ENCODE data around the gene UBE2V1. TPM values are rescaled to one million over a fixed set of nuclear protein-coding genes. Genes with fewer than 3 reads are reported as not detected.

UBE2V1 gene
- polyA plus RNA-seq, 3 donors: 62.2 to 95.5 (median 71.1) TPM

- Histone ChIP-seq H3K79me2 (ENCODE audit: insufficient read depth, low read length) (peaks cover 92% of the 10 kb centered on the region), H2AFZ (ENCODE audit: insufficient read depth, low read depth, low read length, poor library complexity, severe bottlenecking) (no peak overlapping the region), H3K4me3 (replicated peaks in 1 of 3; ENCODE audit: low read depth in 2 of 3, low read length in 3 of 3) (no peak overlapping the region), H3K27me3 (ENCODE audit: control insufficient read depth in 2 of 2, insufficient read depth in 2 of 2, low read length in 2 of 2) (no peaks in the 10 kb centered on the region), H3K27ac (ENCODE audit: low read depth in 1 of 2, low read length in 2 of 2) (peak overlapping the region in 1 of 2 donors; percentile 6), H3K9ac (ENCODE audit: insufficient read depth, low read length, poor library complexity, severe bottlenecking) (no peak overlapping the region), H3K4me1 (ENCODE audit: control insufficient read depth in 1 of 2, insufficient read depth in 2 of 2, low read length in 2 of 2) (peaks cover 15 to 27% of the 10 kb centered on the region in 2 donors), H3K36me3 (replicated peaks in 1 of 2; ENCODE audit: control insufficient read depth in 1 of 2, insufficient read depth in 2 of 2, low read length in 2 of 2) (peaks cover 33 to 58% of the 10 kb centered on the region in 2 donors), H3K9me3 (replicated peaks in 1 of 2; ENCODE audit: control insufficient read depth in 1 of 2, insufficient read depth in 1 of 2, low read length in 2 of 2) (no peaks in the 10 kb centered on the region), H3K4me2 (replicated peaks; ENCODE audit: extremely low read depth, low read length, poor library complexity, severe bottlenecking) (no peak overlapping the region), H4K20me1 (ENCODE audit: insufficient read depth, low read length) (peaks cover 100% of the 10 kb centered on the region)
- peaks cover 43 to 50% of the 10 kb centered on the region in 2 donors for H3K36me3 Mint-ChIP-seq
- no peak for TF ChIP-seq CTCF (IDR thresholded peaks at IDR 0.05)
- peak overlapping the region in 1 of 7 donors; percentile 63 for H3K27ac Mint-ChIP-seq
- peaks cover 0 to 2% (median 0%) of the 10 kb centered on the region in 3 donors for H3K27me3 Mint-ChIP-seq (ENCODE audit: low read depth in 3 of 3)
- intact Hi-C loops (cut with micrococcal nuclease): no loop called here
- DNase-seq: no peak
- no peak overlapping the region for H3K4me3 Mint-ChIP-seq
- 100% methylated on average over 3 of the region's 5 CpGs for WGBS (ENCODE audit: insufficient coverage)
- peaks cover 24% of the 10 kb centered on the region for H3K4me1 Mint-ChIP-seq
- H3K9me3 Mint-ChIP-seq: peaks cover 0 to 3% (median 0%) of the 10 kb centered on the region in 7 donors
Observed at GRCh38 chr20:50099565-50099991, 13.4 kb downstream of the UBE2V1 start.

- DNase-seq: no peak
- H2AFZ ChIP-seq (ENCODE audit: insufficient read depth, low read depth, low read length, poor library complexity, severe bottlenecking): no peak overlapping the region
- peaks cover 37 to 62% of the 10 kb centered on the region in 2 donors for H3K36me3 ChIP-seq (replicated peaks in 1 of 2; ENCODE audit: control insufficient read depth in 1 of 2, insufficient read depth in 2 of 2, low read length in 2 of 2)
- Mint-ChIP-seq H3K4me3 (no peak overlapping the region), H3K9me3 (no peaks in the 10 kb centered on the region), H3K27me3 (ENCODE audit: low read depth in 3 of 3) (peaks cover 0 to 2% (median 0%) of the 10 kb centered on the region in 3 donors), H3K27ac (peak overlapping the region in 1 of 7 donors; percentile 63), H3K36me3 (peaks cover 47 to 54% of the 10 kb centered on the region in 2 donors), H3K4me1 (peaks cover 24% of the 10 kb centered on the region)
- no peak overlapping the region for H3K4me3 ChIP-seq (replicated peaks in 1 of 3; ENCODE audit: low read depth in 2 of 3, low read length in 3 of 3)
- H4K20me1 ChIP-seq (ENCODE audit: insufficient read depth, low read length): peaks cover 98% of the 10 kb centered on the region
- no peaks in the 10 kb centered on the region for H3K9me3 ChIP-seq (replicated peaks in 1 of 2; ENCODE audit: control insufficient read depth in 1 of 2, insufficient read depth in 1 of 2, low read length in 2 of 2)
- H3K79me2 ChIP-seq (ENCODE audit: insufficient read depth, low read length): peaks cover 87% of the 10 kb centered on the region
- no CpG with 5 or more reads among the region's 1 CpG for whole genome bisulfite sequencing (ENCODE audit: insufficient coverage)
- H3K27ac ChIP-seq (ENCODE audit: low read depth in 1 of 2, low read length in 2 of 2): peak overlapping the region in 1 of 2 donors; percentile 6
- H3K9ac ChIP-seq (ENCODE audit: insufficient read depth, low read length, poor library complexity, severe bottlenecking): no peak overlapping the region
- H3K4me2 ChIP-seq (replicated peaks; ENCODE audit: extremely low read depth, low read length, poor library complexity, severe bottlenecking): no peak overlapping the region
- H3K4me1 ChIP-seq (ENCODE audit: control insufficient read depth in 1 of 2, insufficient read depth in 2 of 2, low read length in 2 of 2): peaks cover 14 to 22% of the 10 kb centered on the region in 2 donors
- H3K27me3 ChIP-seq (ENCODE audit: control insufficient read depth in 2 of 2, insufficient read depth in 2 of 2, low read length in 2 of 2): no peaks in the 10 kb centered on the region
- TF ChIP-seq CTCF (IDR thresholded peaks at IDR 0.05): no peak
- intact Hi-C loops (cut with micrococcal nuclease): no loop called here
Observed at GRCh38 chr20:50099113-50099512, 13.8 kb downstream of the UBE2V1 start.
